ENCODE data around the gene EPB41L2.

The EPB41L2 gene

DNA sequence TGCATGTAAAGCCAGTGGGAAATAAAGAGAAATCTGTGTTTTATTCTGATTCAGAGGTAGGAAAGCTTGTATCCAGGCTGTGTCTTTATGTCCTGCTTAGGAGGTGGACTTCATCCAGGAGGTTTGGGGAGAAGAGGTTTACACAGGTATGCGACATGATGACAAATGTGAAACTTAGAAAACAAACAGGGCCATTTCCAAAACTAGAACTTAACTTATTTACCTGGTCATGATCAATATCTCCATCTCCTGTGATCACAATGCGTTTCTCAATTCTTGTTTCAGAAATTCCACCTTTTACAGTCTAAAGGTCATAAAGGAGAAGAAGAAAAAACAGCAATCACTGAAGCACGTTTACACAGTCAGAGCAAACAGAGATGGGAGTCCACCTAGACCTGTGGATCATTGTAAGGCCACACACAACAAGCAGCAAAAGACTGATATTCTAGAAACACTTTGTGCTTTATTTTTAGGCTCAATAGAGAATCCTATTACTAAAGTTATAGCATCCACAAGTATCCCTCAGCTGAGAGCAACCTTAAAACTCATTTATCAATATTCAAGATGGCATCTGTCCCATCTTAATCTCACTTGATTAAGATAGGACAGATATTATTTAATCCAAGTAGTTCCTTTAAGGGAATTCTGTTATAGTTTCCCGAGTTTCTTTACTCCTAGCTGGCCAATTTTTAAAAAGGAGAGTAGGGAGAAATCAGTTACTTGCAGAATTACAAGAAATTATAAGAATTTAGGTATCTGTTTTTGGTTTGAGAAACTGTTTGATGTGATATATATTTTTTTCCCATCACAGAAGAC is 199.4 kb downstream of the EPB41L2 start:
- TF ChIP-seq SIN3A (IDR thresholded peaks at IDR 0.05; ENCODE audit: borderline replicate concordance, insufficient read depth, low read length) (no peak), POLR2AphosphoS5 (IDR thresholded peaks at IDR 0.05; ENCODE audit: low read depth, low read length) (no peak), TAF1 (IDR thresholded peaks at IDR 0.05; ENCODE audit: borderline replicate concordance, insufficient read depth, low read length) (no peak), FOXP2 (optimal IDR thresholded peaks at IDR 0.05; ENCODE audit: borderline replicate concordance, extremely low read depth, extremely low read length, insufficient read depth) (no peak)
- TF ChIP-seq, protein P1, sequence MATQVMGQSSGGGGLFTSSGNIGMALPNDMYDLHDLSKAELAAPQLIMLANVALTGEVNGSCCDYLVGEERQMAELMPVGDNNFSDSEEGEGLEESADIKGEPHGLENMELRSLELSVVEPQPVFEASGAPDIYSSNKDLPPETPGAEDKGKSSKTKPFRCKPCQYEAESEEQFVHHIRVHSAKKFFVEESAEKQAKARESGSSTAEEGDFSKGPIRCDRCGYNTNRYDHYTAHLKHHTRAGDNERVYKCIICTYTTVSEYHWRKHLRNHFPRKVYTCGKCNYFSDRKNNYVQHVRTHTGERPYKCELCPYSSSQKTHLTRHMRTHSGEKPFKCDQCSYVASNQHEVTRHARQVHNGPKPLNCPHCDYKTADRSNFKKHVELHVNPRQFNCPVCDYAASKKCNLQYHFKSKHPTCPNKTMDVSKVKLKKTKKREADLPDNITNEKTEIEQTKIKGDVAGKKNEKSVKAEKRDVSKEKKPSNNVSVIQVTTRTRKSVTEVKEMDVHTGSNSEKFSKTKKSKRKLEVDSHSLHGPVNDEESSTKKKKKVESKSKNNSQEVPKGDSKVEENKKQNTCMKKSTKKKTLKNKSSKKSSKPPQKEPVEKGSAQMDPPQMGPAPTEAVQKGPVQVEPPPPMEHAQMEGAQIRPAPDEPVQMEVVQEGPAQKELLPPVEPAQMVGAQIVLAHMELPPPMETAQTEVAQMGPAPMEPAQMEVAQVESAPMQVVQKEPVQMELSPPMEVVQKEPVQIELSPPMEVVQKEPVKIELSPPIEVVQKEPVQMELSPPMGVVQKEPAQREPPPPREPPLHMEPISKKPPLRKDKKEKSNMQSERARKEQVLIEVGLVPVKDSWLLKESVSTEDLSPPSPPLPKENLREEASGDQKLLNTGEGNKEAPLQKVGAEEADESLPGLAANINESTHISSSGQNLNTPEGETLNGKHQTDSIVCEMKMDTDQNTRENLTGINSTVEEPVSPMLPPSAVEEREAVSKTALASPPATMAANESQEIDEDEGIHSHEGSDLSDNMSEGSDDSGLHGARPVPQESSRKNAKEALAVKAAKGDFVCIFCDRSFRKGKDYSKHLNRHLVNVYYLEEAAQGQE (IDR thresholded peaks at IDR 0.05; ENCODE audit: insufficient read depth in 1 of 2, low read depth in 2 of 2, low read length in 2 of 2) = no peak

DNA sequence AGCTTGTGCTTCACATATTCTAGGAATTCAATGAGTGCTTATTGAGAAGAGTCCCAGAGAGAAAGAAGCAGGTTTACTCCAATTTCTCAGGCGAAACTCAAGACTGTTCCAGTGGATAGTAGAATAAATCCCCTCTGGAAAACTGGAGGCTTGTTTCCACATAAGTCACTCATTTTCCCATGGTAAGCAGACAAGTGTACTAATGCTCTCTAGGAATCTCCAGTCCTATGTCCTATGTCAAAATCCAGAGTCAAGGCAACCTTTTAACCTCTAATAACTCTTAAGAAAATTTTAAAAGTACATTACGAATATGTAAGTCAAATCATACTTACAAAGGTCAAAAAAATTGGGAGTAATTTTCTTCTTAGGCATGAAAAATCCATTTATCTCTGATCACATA is 200.7 kb downstream of the EPB41L2 start:
- TF ChIP-seq, protein P1 (IDR thresholded peaks at IDR 0.05; ENCODE audit: insufficient read depth in 1 of 2, low read depth in 2 of 2, low read length in 2 of 2) = no peak
- no peak for TF ChIP-seq TAF1 (IDR thresholded peaks at IDR 0.05; ENCODE audit: borderline replicate concordance, insufficient read depth, low read length)
- TF ChIP-seq POLR2AphosphoS5 (IDR thresholded peaks at IDR 0.05; ENCODE audit: low read depth, low read length) = no peak
- TF ChIP-seq FOXP2 (optimal IDR thresholded peaks at IDR 0.05; ENCODE audit: borderline replicate concordance, extremely low read depth, extremely low read length, insufficient read depth) = no peak
- TF ChIP-seq SIN3A (IDR thresholded peaks at IDR 0.05; ENCODE audit: borderline replicate concordance, insufficient read depth, low read length) = no peak

DNA sequence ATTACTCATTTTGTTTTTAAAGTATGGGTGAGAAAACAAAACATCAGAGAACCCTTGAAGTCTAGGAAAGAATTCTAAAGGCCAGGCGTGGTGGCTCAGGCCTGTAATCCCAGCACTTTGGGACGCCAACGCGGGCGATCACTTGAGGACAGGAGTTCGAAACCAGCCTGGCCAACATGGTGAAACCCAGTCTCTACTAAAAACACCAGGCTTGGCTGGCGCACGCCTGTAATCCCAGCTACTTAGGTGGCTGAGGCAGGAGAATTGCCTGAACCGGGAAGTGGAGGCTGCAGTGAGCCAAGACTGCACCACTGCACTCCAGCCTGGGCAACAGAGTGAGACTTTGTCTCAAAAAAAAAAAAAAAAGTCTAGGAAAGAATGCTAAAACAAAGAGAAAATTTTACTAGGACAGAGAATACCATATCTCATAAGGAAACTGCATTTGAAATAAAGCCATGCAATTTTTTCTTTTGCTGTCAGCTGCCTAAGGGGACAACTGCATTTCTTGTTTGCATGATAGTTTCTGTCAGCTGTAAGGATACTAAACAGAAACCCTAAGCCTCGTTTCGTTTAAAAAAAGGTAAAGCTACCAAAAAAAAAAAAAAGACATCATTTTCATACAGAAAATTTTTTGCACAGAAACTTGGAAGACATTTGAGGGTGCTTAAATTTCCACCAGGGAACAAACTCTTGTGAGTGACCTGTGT is 203.7 kb downstream of the EPB41L2 start:
- TF ChIP-seq POLR2AphosphoS5 (IDR thresholded peaks at IDR 0.05; ENCODE audit: low read depth, low read length) (no peak), SIN3A (IDR thresholded peaks at IDR 0.05; ENCODE audit: borderline replicate concordance, insufficient read depth, low read length) (no peak), TAF1 (IDR thresholded peaks at IDR 0.05; ENCODE audit: borderline replicate concordance, insufficient read depth, low read length) (no peak), FOXP2 (optimal IDR thresholded peaks at IDR 0.05; ENCODE audit: borderline replicate concordance, extremely low read depth, extremely low read length, insufficient read depth) (no peak)
- TF ChIP-seq, protein P1 (IDR thresholded peaks at IDR 0.05; ENCODE audit: insufficient read depth in 1 of 2, low read depth in 2 of 2, low read length in 2 of 2) = no peak

DNA sequence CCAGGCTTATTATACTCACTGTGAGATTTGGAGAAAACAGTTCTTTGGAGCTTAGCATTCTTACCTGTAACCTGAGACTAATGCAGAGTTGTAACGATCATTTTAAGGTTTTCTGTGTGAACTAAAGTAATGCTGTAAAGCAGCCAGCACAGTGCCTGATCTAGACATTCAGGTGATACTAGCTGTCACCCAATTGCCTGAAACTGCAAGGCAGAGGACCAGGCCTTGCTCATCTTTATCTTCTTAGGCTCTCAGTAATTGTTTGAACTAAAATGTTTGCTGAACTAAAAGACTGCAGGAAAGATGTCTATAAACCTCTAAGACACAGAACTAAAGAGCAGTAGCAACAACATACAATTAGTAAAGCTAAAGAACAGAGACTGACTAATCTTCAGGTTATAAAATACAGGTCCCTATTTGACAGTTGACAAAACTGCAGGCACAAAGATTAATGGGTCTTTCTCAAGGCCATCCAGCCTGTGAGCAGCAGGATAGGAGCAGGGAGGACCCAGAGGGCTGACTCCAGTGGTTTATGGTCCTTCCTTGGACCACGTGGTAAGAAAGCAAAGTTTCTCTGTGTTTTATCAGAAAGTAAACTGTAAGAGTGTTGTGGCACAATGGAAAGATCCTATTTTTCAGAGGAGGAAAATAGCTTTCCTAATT is 204.4 kb downstream of the EPB41L2 start:
- TF ChIP-seq POLR2AphosphoS5 (IDR thresholded peaks at IDR 0.05; ENCODE audit: low read depth, low read length) = no peak
- no peak for TF ChIP-seq SIN3A (IDR thresholded peaks at IDR 0.05; ENCODE audit: borderline replicate concordance, insufficient read depth, low read length)
- TF ChIP-seq FOXP2 (optimal IDR thresholded peaks at IDR 0.05; ENCODE audit: borderline replicate concordance, extremely low read depth, extremely low read length, insufficient read depth) = no peak
- TF ChIP-seq, protein P1 (IDR thresholded peaks at IDR 0.05; ENCODE audit: insufficient read depth in 1 of 2, low read depth in 2 of 2, low read length in 2 of 2) = no peak
- no peak for TF ChIP-seq TAF1 (IDR thresholded peaks at IDR 0.05; ENCODE audit: borderline replicate concordance, insufficient read depth, low read length)
